Stimulated activated CD4-positive, alpha-beta T cell treated with anti-CD3 and anti-CD28 coated beads, Interleukin-1b, Interleukin-23, amount 100 ng/mL, for 1 hour (primary cell): ENCODE results near the gene GIT2.
A peak's percentile ranks its signal among the peaks of the same experiment; 100 is the strongest.
"Not testable (repeated sequence)": the region's sequence is repeated elsewhere in the genome, so short reads cannot be mapped to it uniquely, and the experiment has no call there.

ENCODE experiments used
- DNase-seq, 2 donors: peaks; one replicate each; pipeline ENCODE4 v3.0.0-alpha.2; 2020; ENCODE audit warnings: low read depth in 2 of 2

GIT2 gene

DNA sequence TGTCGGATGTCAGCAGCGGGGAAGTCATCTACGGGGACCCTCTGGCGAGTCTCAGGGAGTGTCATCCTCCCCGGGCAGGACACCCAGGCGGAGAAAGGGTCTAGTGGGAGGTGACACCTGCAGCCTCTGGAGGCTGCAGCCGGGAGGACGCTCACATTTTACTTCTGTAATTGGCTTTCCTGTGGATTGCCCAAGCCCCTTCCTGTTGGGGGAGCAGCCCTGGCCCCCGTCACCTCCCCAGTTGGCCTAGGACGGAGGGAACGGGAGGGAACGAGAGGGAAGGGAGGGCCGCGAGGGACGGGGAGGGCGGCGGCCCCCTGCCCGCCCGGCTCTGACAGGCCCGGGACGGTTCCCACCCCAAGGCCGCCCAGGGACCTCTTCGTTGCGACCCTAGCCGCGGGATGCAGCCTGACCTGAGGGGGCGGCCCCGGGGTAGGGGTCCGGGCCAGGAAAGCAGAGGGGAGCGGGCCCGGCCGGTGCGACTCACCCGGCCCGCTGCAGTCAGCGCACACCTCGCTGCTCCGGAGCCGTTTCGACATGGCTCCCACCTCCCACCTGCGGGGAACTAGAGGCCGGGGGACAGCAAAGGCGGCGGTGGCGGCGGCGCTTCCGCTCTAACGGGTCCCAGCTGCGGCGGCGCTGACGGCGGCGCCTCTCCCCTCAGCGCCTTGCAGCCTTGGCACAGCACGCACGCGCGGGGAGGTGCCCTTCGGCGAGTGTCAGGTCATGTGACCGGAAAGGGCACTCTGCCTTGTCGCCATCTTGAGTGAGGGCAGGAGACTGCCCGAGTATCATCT lies at the start of gene GIT2:
TSS of gene GIT2 (minus strand) at position 683 of the 797 bp plus-strand sequence. CDS start at position 539, 144 bp downstream.
- DNase-seq, result peak; percentile 73 to 90

DNA sequence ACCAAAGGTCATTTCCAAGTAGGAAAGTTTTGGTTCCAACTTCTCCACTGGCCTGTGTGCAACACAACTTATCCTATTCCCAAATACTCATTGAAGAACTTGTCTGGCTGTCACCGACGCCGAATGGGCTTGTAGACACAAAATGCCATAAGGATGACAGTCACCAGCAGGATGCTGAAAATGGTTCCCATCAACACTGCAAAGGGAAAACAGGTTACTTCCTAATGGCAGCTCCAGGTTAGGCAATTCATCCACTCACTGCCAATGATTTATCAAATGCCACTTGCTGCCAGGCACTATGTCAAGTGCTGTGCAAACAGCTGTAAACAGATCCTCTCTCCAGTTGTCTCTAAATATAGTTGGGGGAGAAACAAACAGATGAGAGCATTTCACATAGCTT lies 46.1 kb upstream of the GIT2 start:
- DNase-seq, result no peak

GRCh38 chr12:110039085-110039807 lies 43.1 kb upstream of the GIT2 start:
- DNase-seq, result no peak

DNA sequence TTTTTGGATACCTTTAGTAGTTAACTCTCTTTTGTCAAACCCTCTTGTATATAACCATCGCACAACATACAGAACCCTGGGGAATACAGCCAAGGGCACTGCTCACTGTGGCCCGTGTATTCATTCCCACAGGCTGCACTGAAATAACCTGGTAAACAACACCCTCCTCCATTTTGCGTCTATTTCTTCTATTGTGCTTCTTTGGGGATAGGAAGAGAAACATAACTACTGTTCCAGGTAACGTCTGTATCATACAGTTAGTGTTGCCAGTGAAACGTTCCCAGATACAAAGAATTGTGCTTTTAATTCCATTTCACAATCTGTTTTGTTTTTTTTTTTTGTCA lies 42.5 kb upstream of the GIT2 start:
- no peak for DNase-seq

GRCh38 chr12:110037315-110037714 lies 41.1 kb upstream of the GIT2 start:
- DNase-seq, result no peak

GRCh38 chr12:110035534-110036104 lies 39.5 kb upstream of the GIT2 start:
- no peak for DNase-seq

DNA sequence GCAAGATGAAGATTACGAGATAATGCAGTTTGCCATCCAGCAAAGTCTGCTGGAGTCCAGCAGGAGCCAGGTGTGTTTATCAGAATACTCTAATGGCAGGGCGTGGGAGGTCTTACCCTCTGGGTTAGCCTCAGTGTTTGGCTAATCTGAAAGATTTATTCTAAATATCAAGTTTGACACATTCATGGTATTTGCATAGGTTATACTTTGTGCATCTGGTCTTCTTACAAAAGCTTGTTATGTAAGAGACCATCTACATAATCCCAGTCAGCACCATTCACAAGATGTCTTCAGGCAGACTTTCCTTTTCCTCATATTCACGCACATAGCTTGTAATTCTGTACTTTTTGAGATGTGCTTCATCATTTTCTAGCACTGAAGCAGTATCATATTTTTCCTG lies 37.7 kb upstream of the GIT2 start:
- no peak for DNase-seq

DNA sequence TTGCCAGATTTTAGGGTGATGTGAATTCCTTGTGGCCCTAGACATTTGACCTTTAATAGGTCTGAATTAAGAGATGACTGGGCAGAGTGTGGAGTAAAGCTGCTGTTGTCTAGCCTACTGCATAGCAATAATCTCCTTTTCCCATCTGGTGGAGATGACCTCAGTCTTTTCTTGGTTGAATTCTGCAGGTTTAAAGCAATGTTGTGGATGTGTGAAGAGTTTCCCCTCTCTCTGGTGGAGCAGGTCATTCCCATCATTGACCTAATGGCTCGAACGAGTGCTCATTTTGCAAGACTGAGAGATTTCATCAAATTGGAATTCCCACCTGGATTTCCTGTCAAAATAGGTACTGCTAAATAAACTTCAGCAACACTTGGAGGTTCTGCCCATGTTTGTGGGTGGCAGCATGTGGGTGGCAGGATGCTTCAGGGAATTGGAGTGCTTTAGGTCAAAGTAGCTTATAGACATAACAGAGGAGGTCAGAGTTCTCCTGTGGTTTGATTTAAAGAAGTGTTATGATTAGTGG lies 33.2 kb upstream of the GIT2 start:
- no peak for DNase-seq

DNA sequence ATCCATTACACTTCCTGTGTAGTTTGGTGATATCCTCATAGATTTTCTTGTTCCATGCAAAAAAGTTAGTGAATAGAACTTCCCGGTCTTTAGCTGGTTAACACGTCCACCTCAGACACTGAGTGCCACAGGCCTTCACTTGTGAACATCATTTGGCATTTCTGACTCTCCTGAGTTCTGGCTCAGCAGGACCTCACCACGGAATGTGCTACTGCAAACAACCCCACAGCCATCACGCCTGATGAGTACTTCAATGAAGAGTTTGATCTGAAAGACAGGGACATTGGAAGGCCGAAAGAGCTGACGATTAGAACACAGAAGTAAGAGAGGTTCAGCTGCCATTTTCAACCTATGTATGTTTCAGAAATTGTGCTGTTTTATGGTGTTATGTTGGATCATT lies 32.2 kb upstream of the GIT2 start:
- DNase-seq, result no peak

DNA sequence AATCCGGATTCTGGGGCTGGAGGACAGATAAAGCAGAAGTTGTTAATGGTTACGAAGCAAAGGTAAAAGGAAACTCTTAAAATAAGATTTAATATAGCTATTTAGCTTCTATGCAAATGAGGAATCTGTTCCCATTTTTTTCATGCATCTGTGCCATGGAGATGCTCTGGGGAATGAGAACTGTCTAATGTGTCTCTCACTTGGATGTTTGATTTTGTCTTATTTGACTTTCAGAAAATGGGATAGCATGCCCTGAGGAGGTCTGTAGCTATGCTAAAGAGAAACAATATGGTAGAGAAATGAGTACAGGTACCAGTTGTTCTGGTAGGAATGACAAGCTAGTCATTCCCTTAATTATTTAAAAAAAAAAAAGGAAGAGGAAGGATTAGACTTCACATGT lies 27.9 kb upstream of the GIT2 start:
- no peak for DNase-seq

- no peak for DNase-seq
Measured at GRCh38 chr12:110023059-110023980, 27.2 kb upstream of the GIT2 start.

DNA sequence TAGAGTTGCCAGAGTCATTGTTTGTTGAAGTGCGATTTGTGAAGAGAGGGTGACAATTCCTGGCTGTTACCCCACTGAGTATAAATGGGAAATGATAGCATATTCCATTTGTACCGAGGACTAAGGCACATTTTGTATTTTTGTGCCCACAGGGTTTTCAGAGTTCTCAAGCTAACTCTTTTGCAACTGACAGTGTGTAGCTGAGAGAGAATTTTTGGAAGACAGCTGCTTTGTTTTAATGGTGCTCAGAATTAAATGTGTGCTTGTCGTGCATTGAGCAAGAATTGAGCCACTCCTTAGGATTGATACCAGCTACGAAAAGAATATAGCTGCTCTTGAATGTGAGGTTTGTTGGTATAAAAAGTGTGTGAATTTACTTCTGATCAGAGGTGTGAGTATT lies 24.8 kb upstream of the GIT2 start:
- no peak for DNase-seq

DNA sequence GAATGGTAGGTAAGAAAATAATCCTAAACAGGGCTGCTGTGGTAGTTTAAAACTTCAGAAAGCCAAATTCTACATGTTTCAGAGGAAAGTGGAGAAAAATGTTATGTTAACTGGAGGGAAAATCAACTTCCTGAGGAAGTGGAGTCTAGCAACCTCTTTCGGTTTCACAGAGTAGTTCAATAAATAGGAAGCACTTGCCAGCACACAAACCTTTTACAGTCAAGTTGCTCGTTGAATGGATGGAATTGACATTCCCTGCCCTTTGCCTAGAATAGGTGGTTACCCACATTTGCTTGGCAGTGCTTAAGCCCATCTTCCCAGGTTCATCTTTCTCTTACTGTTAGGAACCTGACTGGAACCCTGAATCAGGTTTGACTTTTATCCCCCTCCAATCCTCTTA lies 19.0 kb upstream of the GIT2 start:
- no peak for DNase-seq

DNA sequence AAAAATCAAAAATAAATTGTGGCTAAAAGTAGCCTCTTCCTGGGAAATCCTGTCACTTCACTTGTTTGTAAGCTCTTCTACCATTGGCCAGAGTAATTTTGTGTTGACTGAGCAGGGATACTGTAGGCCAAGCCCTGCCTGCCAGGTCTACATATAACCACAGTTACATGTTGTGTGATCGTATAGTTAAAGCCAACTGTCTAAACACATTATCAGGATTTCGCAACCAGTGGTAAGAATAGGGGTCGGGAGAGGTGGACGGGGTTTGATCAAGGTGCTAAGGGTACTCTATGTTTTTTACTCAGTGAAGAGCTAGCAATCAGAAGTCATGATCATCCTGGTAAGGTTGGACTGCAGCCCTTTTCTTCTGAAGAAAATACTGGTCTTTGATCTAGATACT lies 16.5 kb upstream of the GIT2 start:
- no peak for DNase-seq

GRCh38 chr12:110012137-110012536 lies 16.0 kb upstream of the GIT2 start:
- DNase-seq, result no peak

GRCh38 chr12:110010853-110011723 lies 14.9 kb upstream of the GIT2 start:
- no peak for DNase-seq

- not testable (repeated sequence) for DNase-seq
Measured at GRCh38 chr12:110008681-110009398, 12.7 kb upstream of the GIT2 start.

DNA sequence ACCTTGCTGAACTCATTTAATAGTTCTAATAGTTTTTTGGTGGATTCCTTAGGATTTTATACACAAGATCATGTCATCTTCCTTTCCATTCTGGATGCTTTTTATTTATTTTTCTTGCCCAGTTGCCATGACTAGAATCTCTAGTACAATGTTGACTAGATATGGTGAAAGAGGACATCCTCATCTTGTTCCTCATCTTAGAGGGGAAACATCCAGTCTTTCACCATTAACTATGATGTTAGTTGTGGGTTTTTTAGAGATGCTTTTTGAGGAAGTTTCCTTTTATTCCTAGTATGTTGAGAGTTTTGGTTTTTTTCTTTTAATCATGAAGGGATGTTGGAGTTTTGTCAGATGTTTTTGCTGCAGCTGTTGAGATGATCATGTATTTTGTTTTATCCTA lies 11.7 kb upstream of the GIT2 start:
- no peak for DNase-seq

- no peak for DNase-seq
Measured at GRCh38 chr12:110006115-110006514, 9.9 kb upstream of the GIT2 start.
